Gastrocnemius medialis (tissue), 4 donors: ENCODE measurements around the gene MEOX2. TPM values are rescaled to one million over a fixed set of nuclear protein-coding genes. Genes with fewer than 3 reads are reported as not detected.
A peak's percentile ranks its signal among the peaks of the same experiment; 100 is the strongest.

Source experiments
- ATAC-seq, 2 donors: fragments of 150-250 bp; one replicate each; pipeline ENCODE4 v1.9.1; 2016
- DNase-seq, 2 donors: peaks; one replicate each; pipeline ENCODE4 v3.0.0-alpha.2; 2019
- H3K27ac ChIP-seq, 4 donors: fragments of 200-600 bp; sonication (generic); 1 replicate in 1 of 4; 2 replicates in 3 of 4; pipeline ENCODE4 v1.5.1; 2016 to 2018; ENCODE audit warnings: mild to moderate bottlenecking in 2 of 4, moderate library complexity in 1 of 4
- H3K27me3 ChIP-seq, 3 donors: fragments of 200-600 bp; sonication (generic) in 2 of 3; 1 replicate in 1 of 3; 2 replicates in 2 of 3; pipeline versions ENCODE4 v1.5.1 to v1.6.0; 2016 to 2019; ENCODE audit warnings: mild to moderate bottlenecking in 1 of 3, moderate library complexity in 1 of 3
- H3K36me3 ChIP-seq, 2 donors: fragments of 200-600 bp; sonication (generic) in 1 of 2; one replicate each; pipeline ENCODE4 v1.5.1; 2017 to 2018
- H3K4me1 ChIP-seq, 2 donors: fragments of 200-600 bp; sonication (generic) in 1 of 2; one replicate each; pipeline ENCODE4 v1.5.1; 2016 to 2017; ENCODE audit warnings: mild to moderate bottlenecking in 2 of 2
- H3K4me3 ChIP-seq, 4 donors: fragments of 200-600 bp; sonication (generic) in 3 of 4; 1 replicate in 1 of 4; 2 replicates in 3 of 4; pipeline ENCODE4 v1.5.1; 2016 to 2019; ENCODE audit warnings: mild to moderate bottlenecking in 2 of 4
- H3K9me3 ChIP-seq, 3 donors: fragments of 200-600 bp; sonication (generic) in 2 of 3; 1 replicate in 1 of 3; 2 replicates in 2 of 3; pipeline ENCODE4 v1.5.1; 2016 to 2019
- CTCF ChIP-seq, 5 experiments: fragments of 450-650 bp in 3 of 5; fragments of 200-600 bp in 2 of 5; sonication (generic) in 2 of 5; IDR thresholded peaks in 4 of 5; conservative IDR thresholded peaks in 1 of 5; 1 replicate in 4 of 5; 2 replicates in 1 of 5; pipeline ENCODE4 v1.5.1; 2016 to 2019; ENCODE audit warnings: antibody characterized with exemption in 5 of 5, mild to moderate bottlenecking in 3 of 5, moderate library complexity in 3 of 5
- POLR2A ChIP-seq, 2 donors: fragments of 450-650 bp; IDR thresholded peaks; one replicate each; pipeline ENCODE4 v1.6.1; 2017; ENCODE audit warnings: antibody characterized with exemption in 2 of 2, mild to moderate bottlenecking in 2 of 2, moderate library complexity in 2 of 2
- in situ Hi-C, 4 donors: fragments of 200-750 bp; cut with MboI; loops; one replicate each; pipeline versions ENCODE4 v1.15.0 to v1.8.0; 2017; ENCODE audit warnings: low sequenced_read_pairs in 4 of 4
- intact Hi-C: fragments of 100-400 bp; cut with DNase I; formaldehyde crosslinking; loops from one replicate; pipeline ENCODE4 v1.15.1; 2023; ENCODE audit warnings: low total_unique reads
- total RNA-seq, 4 donors: library from RNA; depleted of rRNA; stranded (reverse); fragments of >200 nt; gene quantifications; one replicate each; pipeline versions ENCODE4 v1.1.0 to v1.2.3, GENCODE V29; 2016

MEOX2 gene
- total RNA-seq, 4 donors from 2014 or later, result 4.3 to 16.2 (median 7.3) TPM

- peak overlapping the region; percentile 83 to 86 (median 84) for H3K27ac ChIP-seq
- H3K9me3 ChIP-seq, result no peaks in the 10 kb centered on the region
- H3K36me3 ChIP-seq, result no peaks in the 10 kb centered on the region
- no peaks in the 10 kb centered on the region for H3K4me1 ChIP-seq
- no peak for TF ChIP-seq POLR2A (IDR thresholded peaks at IDR 0.05)
- no peak for TF ChIP-seq CTCF (IDR thresholded peaks at IDR 0.05 in 4 of 5, conservative IDR thresholded peaks at IDR 0.05 in 1 of 5)
- H3K27me3 ChIP-seq, result peaks cover 8 to 46% (median 44%) of the 10 kb centered on the region in 3 donors
- ATAC-seq, result no peak
- H3K4me3 ChIP-seq, result peak overlapping the region; percentile 58 to 70 (median 64)
- DNase-seq, result peak; percentile 13 to 28
- intact Hi-C loops, result loop anchor here (5.0 kb wide), 1 partner anchor 128 kb away; no protein-coding TSS in a partner anchor
- in situ Hi-C loops, result loop anchor here in 3 of 4 donors (5.0 to 25.0 kb wide), 3 partner anchors 377 to 382 kb away; no protein-coding TSS in a partner anchor
Measured at GRCh38 chr7:15684871-15685270, 1.6 kb downstream of the MEOX2 start.

- Histone ChIP-seq H3K27me3 (peaks cover 8 to 46% (median 44%) of the 10 kb centered on the region in 3 donors), H3K27ac (peak overlapping the region; percentile 83 to 86 (median 84)), H3K9me3 (no peaks in the 10 kb centered on the region), H3K4me3 (peak overlapping the region; percentile 58 to 70 (median 64)), H3K4me1 (no peaks in the 10 kb centered on the region), H3K36me3 (no peaks in the 10 kb centered on the region)
- in situ Hi-C loops, result loop anchor here in 3 of 4 donors (5.0 to 25.0 kb wide), 3 partner anchors 378 to 383 kb away; no protein-coding TSS in a partner anchor
- ATAC-seq (no peak), DNase-seq (no peak)
- intact Hi-C loops, result no loop called here
- TF ChIP-seq CTCF (IDR thresholded peaks at IDR 0.05 in 4 of 5, conservative IDR thresholded peaks at IDR 0.05 in 1 of 5) (no peak), POLR2A (IDR thresholded peaks at IDR 0.05) (no peak)
Measured at GRCh38 chr7:15684111-15684800, 2.2 kb downstream of the MEOX2 start.

GRCh38 chr7:15682751-15683245 lies 3.7 kb downstream of the MEOX2 start:
- Histone ChIP-seq H3K4me1 (no peaks in the 10 kb centered on the region), H3K27me3 (peaks cover 8 to 42% (median 37%) of the 10 kb centered on the region in 3 donors), H3K36me3 (no peaks in the 10 kb centered on the region), H3K9me3 (no peaks in the 10 kb centered on the region), H3K27ac (peak overlapping the region; percentile 83 to 86 (median 84)), H3K4me3 (peak overlapping the region; percentile 20 to 70 (median 64))
- intact Hi-C loops, result no loop called here
- in situ Hi-C loops, result loop anchor here in 3 of 4 donors (5.0 to 25.0 kb wide), 3 partner anchors 380 to 385 kb away; no protein-coding TSS in a partner anchor
- ATAC-seq, result no peak
- no peak for DNase-seq
- TF ChIP-seq CTCF (IDR thresholded peaks at IDR 0.05 in 4 of 5, conservative IDR thresholded peaks at IDR 0.05 in 1 of 5) (no peak), POLR2A (IDR thresholded peaks at IDR 0.05) (no peak)

- H3K4me1 ChIP-seq, result no peaks in the 10 kb centered on the region
- TF ChIP-seq CTCF (IDR thresholded peaks at IDR 0.05 in 4 of 5, conservative IDR thresholded peaks at IDR 0.05 in 1 of 5) (no peak), POLR2A (IDR thresholded peaks at IDR 0.05) (no peak)
- ATAC-seq (no peak), DNase-seq (no peak)
- no peaks in the 10 kb centered on the region for H3K9me3 ChIP-seq
- peak overlapping the region; percentile 83 to 86 (median 84) for H3K27ac ChIP-seq
- in situ Hi-C loops, result loop anchor here in 3 of 4 donors (5.0 to 25.0 kb wide), 3 partner anchors 380 to 385 kb away; no protein-coding TSS in a partner anchor
- peaks cover 5 to 35% (median 30%) of the 10 kb centered on the region in 3 donors for H3K27me3 ChIP-seq
- peak overlapping the region in 2 of 4 donors; percentile 64 to 70 for H3K4me3 ChIP-seq
- H3K36me3 ChIP-seq, result no peaks in the 10 kb centered on the region
- intact Hi-C loops, result no loop called here
Measured at GRCh38 chr7:15682111-15682510, 4.4 kb downstream of the MEOX2 start.
